Neural crest cell (in vitro differentiated cells): ENCODE measurements around the gene ATP2B1. TPM values are rescaled to one million over a fixed set of nuclear protein-coding genes. Genes with fewer than 3 reads are reported as not detected.

Experiments
- DNase-seq: peaks from one replicate; pipeline ENCODE4 v3.0.0; 2021; ENCODE audit warnings: low read depth, mixed read lengths, low spot score
- H3K27ac Mint-ChIP-seq: one replicate; pipeline ENCODE4 v1.8.0; 2021; ENCODE audit warnings: mild to moderate bottlenecking, mixed read lengths; ENCODE audit not compliant: unreplicated experiment
- H3K27me3 Mint-ChIP-seq: 2 replicates; pipeline ENCODE4 v1.8.0; 2021; ENCODE audit warnings: low read depth, mild to moderate bottlenecking, mixed read lengths
- H3K36me3 Mint-ChIP-seq: 2 replicates; pipeline ENCODE4 v1.8.0; 2021; ENCODE audit warnings: low read depth, mild to moderate bottlenecking, mixed read lengths
- H3K4me1 Mint-ChIP-seq: 2 replicates; pipeline ENCODE4 v1.8.0; 2021; ENCODE audit warnings: mixed read lengths
- H3K4me3 Mint-ChIP-seq: one replicate; pipeline ENCODE4 v1.8.0; 2021; ENCODE audit warnings: mild to moderate bottlenecking, mixed read lengths
- H3K9me3 Mint-ChIP-seq: 2 replicates; pipeline ENCODE4 v1.8.0; 2021; ENCODE audit warnings: mixed read lengths
- total RNA-seq: library from RNA; stranded (reverse); gene quantifications from 2 replicates; pipeline ENCODE4 v1.2.1, GENCODE V29; 2021
- TF ChIP-seq, protein P1 (sequence below): fragments of 200-600 bp; sonication (generic); conservative IDR thresholded peaks from 2 replicates; pipeline ENCODE4 v1.5.0; 2021; ENCODE audit warnings: antibody characterized with exemption, mild to moderate bottlenecking

The ATP2B1 gene
- total RNA-seq, 1 donor from 2014 or later, result 50.8 TPM

DNA sequence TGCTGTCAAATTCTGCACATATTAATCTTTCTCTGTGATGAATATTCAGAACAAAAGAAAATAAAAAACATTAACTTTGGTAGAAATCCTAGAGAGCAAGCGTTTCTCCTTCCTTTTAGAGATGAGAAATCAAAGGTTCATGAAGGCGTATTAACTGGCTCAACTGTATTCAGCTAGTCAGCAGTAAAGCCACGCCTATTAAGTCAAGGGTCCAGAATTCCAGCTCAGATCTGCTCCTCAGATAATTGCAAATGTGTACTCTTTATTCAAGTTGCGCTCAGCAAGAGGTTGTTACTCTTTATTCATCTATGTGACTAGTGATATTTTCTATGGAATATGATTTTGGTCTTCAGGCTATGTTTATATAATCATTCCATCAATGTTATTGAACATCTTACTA is 169.7 kb downstream of the ATP2B1 start:
- TF ChIP-seq, protein P1, sequence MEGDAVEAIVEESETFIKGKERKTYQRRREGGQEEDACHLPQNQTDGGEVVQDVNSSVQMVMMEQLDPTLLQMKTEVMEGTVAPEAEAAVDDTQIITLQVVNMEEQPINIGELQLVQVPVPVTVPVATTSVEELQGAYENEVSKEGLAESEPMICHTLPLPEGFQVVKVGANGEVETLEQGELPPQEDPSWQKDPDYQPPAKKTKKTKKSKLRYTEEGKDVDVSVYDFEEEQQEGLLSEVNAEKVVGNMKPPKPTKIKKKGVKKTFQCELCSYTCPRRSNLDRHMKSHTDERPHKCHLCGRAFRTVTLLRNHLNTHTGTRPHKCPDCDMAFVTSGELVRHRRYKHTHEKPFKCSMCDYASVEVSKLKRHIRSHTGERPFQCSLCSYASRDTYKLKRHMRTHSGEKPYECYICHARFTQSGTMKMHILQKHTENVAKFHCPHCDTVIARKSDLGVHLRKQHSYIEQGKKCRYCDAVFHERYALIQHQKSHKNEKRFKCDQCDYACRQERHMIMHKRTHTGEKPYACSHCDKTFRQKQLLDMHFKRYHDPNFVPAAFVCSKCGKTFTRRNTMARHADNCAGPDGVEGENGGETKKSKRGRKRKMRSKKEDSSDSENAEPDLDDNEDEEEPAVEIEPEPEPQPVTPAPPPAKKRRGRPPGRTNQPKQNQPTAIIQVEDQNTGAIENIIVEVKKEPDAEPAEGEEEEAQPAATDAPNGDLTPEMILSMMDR, result no peak
- H3K4me1 Mint-ChIP-seq, result peaks cover 15% of the 10 kb centered on the region
- no peaks in the 10 kb centered on the region for H3K9me3 Mint-ChIP-seq
- no peaks in the 10 kb centered on the region for H3K27me3 Mint-ChIP-seq
- no peak for DNase-seq
- no peak overlapping the region for H3K27ac Mint-ChIP-seq
- no peaks in the 10 kb centered on the region for H3K36me3 Mint-ChIP-seq
- no peak overlapping the region for H3K4me3 Mint-ChIP-seq

Other genes with a start within 250 kb of the ATP2B1 start
- 4.4 and 4.7 TPM in 2 replicates for gene GALNT4, start 184.0 kb downstream of the ATP2B1 start, total RNA-seq
- 15.2 and 16.7 TPM in 2 replicates for gene POC1B, start 182.8 kb downstream of the ATP2B1 start, total RNA-seq